PFSK-1 (cell line): ENCODE results near the gene PSME1.

Source experiments
- FOXP2 ChIP-seq: optimal IDR thresholded peaks from 2 replicates; pipeline ENCODE3; 2011; ENCODE audit warnings: borderline replicate concordance, control low read depth, inconsistent platforms; ENCODE audit not compliant: insufficient read depth; ENCODE audit errors: extremely low read length, extremely low read depth
- POLR2AphosphoS5 ChIP-seq: IDR thresholded peaks from 2 replicates; pipeline ENCODE4 v1.6.1; 2012; ENCODE audit warnings: low read depth, mild to moderate bottlenecking, control low read depth, low read length, moderate library complexity
- REST ChIP-seq, 2 experiments: IDR thresholded peaks; 2 replicates each; pipeline versions ENCODE4 v1.6.1 to v1.8.0; 2011 to 2012; ENCODE audit warnings: low read depth in 2 of 2, low read length in 2 of 2, control low read depth in 1 of 2, inconsistent platforms in 1 of 2, mild to moderate bottlenecking in 1 of 2, moderate library complexity in 1 of 2; ENCODE audit not compliant: insufficient read depth in 1 of 2
- SIN3A ChIP-seq: IDR thresholded peaks from 2 replicates; pipeline ENCODE4 v1.6.1; 2012; ENCODE audit warnings: mild to moderate bottlenecking, low read length, moderate library complexity, borderline replicate concordance; ENCODE audit not compliant: insufficient read depth
- TAF1 ChIP-seq: IDR thresholded peaks from 2 replicates; pipeline ENCODE4 v1.6.1; 2012; ENCODE audit warnings: low read length, control low read depth, borderline replicate concordance; ENCODE audit not compliant: insufficient read depth

- no peak for TF ChIP-seq POLR2AphosphoS5
- no peak for TF ChIP-seq REST (IDR thresholded peaks at IDR 0.05; ENCODE audit: insufficient read depth in 1 of 2, low read depth in 2 of 2, low read length in 2 of 2)
- TF ChIP-seq SIN3A = no peak
- TF ChIP-seq TAF1 = no peak
- no peak for TF ChIP-seq FOXP2
Measured at GRCh38 chr14:24177041-24177825, 41.2 kb downstream of the PSME1 start.
